ENCODE results near the gene HMX3. TPM values are rescaled to one million over a fixed set of nuclear protein-coding genes. Genes with fewer than 3 reads are reported as not detected.

HMX3 gene
- total and polyA plus RNA-seq, 2 of the 8 experiments (the other 6 are each of a cell fraction or from before 2014, with no cell fraction given) = 0.05 TPM; not detected in 1

DNA sequence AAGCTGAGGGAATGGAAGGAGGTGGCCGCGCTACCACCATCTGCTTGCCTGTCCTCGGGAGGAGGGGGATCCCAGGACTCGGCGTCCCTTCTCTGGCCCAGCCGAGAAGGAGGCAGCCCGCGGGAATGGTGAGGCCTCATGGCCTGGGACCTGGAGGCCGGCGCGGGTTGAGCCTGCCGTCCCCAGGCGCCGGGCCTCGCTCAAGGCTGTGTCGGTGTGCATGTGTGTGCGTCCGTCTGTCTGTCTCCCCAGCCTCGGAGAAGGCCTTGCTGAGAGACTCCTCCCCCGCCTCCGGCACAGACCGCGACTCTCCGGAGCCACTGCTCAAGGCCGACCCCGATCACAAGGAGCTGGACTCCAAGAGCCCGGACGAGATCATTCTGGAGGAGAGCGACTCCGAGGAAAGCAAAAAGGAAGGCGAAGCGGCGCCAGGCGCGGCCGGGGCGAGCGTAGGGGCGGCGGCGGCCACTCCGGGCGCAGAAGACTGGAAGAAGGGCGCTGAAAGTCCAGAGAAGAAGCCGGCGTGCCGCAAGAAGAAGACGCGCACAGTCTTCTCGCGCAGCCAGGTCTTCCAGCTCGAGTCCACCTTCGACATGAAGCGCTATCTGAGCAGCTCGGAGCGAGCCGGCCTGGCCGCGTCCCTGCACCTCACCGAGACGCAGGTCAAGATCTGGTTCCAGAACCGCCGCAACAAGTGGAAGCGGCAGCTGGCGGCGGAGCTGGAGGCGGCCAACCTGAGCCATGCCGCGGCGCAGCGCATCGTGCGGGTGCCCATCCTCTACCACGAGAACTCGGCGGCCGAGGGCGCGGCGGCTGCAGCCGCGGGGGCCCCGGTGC is 1.3 kb downstream of the HMX3 start:
- peak in 1 of 2 experiments; percentile 80 for DNase-seq (ENCODE audit: low read depth in 1 of 2, low spot score in 2 of 2)
- POLR2A ChIA-PET (ENCODE audit: partially characterized antibody) = interaction anchor here (0.7 to 1.6 kb wide), 6 partner anchors 9 to 128 kb away, joined by 3 to 10 read pairs (median 6); partner anchors contain the start of genes ACADSB, BUB3, HMX2 and IKZF5
- CTCF ChIA-PET (ENCODE audit: partially characterized antibody) = interaction anchor here (0.7 to 1.6 kb wide), 7 partner anchors 9 to 422 kb away, joined by 3 to 12 read pairs (median 3); partner anchors contain the start of gene HMX2
- TF ChIP-seq RFX5 (IDR thresholded peaks at IDR 0.05; ENCODE audit: borderline replicate concordance, low read depth, low read length) (no peak), EGR1 (IDR thresholded peaks at IDR 0.05; ENCODE audit: borderline replicate concordance, low read depth, low read length) (0 out of 2 replicates have a peak, but pooled peaks have one; percentile 4)
- TF ChIP-seq, protein P1, sequence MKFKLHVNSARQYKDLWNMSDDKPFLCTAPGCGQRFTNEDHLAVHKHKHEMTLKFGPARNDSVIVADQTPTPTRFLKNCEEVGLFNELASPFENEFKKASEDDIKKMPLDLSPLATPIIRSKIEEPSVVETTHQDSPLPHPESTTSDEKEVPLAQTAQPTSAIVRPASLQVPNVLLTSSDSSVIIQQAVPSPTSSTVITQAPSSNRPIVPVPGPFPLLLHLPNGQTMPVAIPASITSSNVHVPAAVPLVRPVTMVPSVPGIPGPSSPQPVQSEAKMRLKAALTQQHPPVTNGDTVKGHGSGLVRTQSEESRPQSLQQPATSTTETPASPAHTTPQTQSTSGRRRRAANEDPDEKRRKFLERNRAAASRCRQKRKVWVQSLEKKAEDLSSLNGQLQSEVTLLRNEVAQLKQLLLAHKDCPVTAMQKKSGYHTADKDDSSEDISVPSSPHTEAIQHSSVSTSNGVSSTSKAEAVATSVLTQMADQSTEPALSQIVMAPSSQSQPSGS (IDR thresholded peaks at IDR 0.05; ENCODE audit: low read length) = no peak

More for the DNA sequence above, 1.3 kb downstream of the HMX3 start:
- peak overlapping the region; percentile 28; the same call in 1 of the 2 replicates for H2AFZ ChIP-seq (ENCODE audit: low read length)
- H3K4me2 ChIP-seq (ENCODE audit: insufficient read depth in 1 of 2, low read depth in 2 of 2, low read length in 2 of 2) = peak overlapping the region; percentile 48 to 95
- no peak for FAIRE-seq
- peak overlapping the region; percentile 19 to 59 (median 34) for H3K4me3 ChIP-seq (ENCODE audit: extremely low read depth in 1 of 4, insufficient read depth in 2 of 4, low read depth in 3 of 4, low read length in 4 of 4)
- H3K9me3 ChIP-seq (ENCODE audit: insufficient read depth in 2 of 2, low read depth in 1 of 2, low read length in 1 of 2) = no peaks in the 10 kb centered on the region
- H3K23me2 ChIP-seq (ENCODE audit: low read depth, low read length) = peaks cover 21% of the 10 kb centered on the region; the same call in 1 of the 2 replicates
- no peak overlapping the region; a peak in 1 of 7 replicates for H3K9ac ChIP-seq (replicated peaks in 1 of 4; ENCODE audit: extremely low read depth in 1 of 4, low read depth in 3 of 4, low read length in 3 of 4)
- no peak overlapping the region for H3K56ac ChIP-seq (replicated peaks; ENCODE audit: insufficient read length, low read depth, low read length)
- H4K8ac ChIP-seq (ENCODE audit: extremely low read depth, insufficient read depth, low read length) = peak overlapping the region; percentile 76
- H3K27ac ChIP-seq (ENCODE audit: low read depth, low read length) = no peak overlapping the region
- H3K27me3 ChIP-seq (replicated peaks in 1 of 4; ENCODE audit: control insufficient read depth in 3 of 4, extremely low read depth in 1 of 4, insufficient read depth in 3 of 4, low read length in 3 of 4) = peaks cover 77 to 99% (median 95%) of the 10 kb centered on the region in 4 experiments
- H2BK5ac ChIP-seq (ENCODE audit: low read depth, low read length) = no peak overlapping the region; the same call in 1 of the 2 replicates
- no peak overlapping the region for H3K23ac ChIP-seq (ENCODE audit: insufficient read length)
- H3K14ac ChIP-seq (ENCODE audit: insufficient read length) = no peak overlapping the region
- H2BK120ac ChIP-seq (replicated peaks; ENCODE audit: low read depth, low read length) = no peak overlapping the region
- H3K4me1 ChIP-seq (replicated peaks in 1 of 4; ENCODE audit: control insufficient read depth in 3 of 4, insufficient read depth in 4 of 4, low read length in 3 of 4) = peaks cover 7 to 47% (median 29%) of the 10 kb centered on the region in 4 experiments
- H4K5ac ChIP-seq (ENCODE audit: insufficient read length, low read depth, low read length) = no peak overlapping the region
- no peak overlapping the region for H2AK5ac ChIP-seq (ENCODE audit: low read depth, low read length)
- no peaks in the 10 kb centered on the region for H3K79me2 ChIP-seq (ENCODE audit: control insufficient read depth in 1 of 2, insufficient read depth in 2 of 2, low read length in 2 of 2)
- H2BK20ac ChIP-seq (ENCODE audit: low read length) = peak overlapping the region; percentile 80; the same call in 1 of the 2 replicates
- H3K36me3 ChIP-seq (ENCODE audit: control insufficient read depth in 2 of 4, insufficient read depth in 4 of 4, low read length in 3 of 4) = no peaks in the 10 kb centered on the region; a peak in 1 of 8 replicates
- H4K20me1 ChIP-seq (replicated peaks in 1 of 2; ENCODE audit: control insufficient read depth in 1 of 2, insufficient read depth in 2 of 2, low read length in 2 of 2) = peaks cover 7 to 24% of the 10 kb centered on the region in 2 experiments
- H2BK15ac ChIP-seq (ENCODE audit: low read length) = peak overlapping the region; percentile 72; the same call in 1 of the 2 replicates
- H3K79me1 ChIP-seq (ENCODE audit: low read depth, low read length) = no peaks in the 10 kb centered on the region
- peak overlapping the region; percentile 8 for H4K91ac ChIP-seq (replicated peaks; ENCODE audit: insufficient read length, low read length)
- H2BK12ac ChIP-seq (ENCODE audit: low read depth, low read length) = peak overlapping the region; percentile 94; the same call in 1 of the 2 replicates
- 1% methylated on average over 78 of the region's 83 CpGs; no CpG with 5 or more reads in 1 of the 2 experiments for WGBS, 2 experiments (ENCODE audit: extremely low coverage in 1 of 2, insufficient coverage in 1 of 2, insufficient read length in 1 of 2, insufficient replicate concordance in 2 of 2, low coverage in 1 of 2, low lambda C conversion rate in 2 of 2, missing lambda C conversion rate in 1 of 2)
- H3K18ac ChIP-seq (ENCODE audit: extremely low read depth, low read length) = peak overlapping the region; percentile 89; the same call in 1 of the 2 replicates
- no peak overlapping the region for H3K4ac ChIP-seq (replicated peaks; ENCODE audit: insufficient read length, low read depth, low read length)
